ENCODE results near the gene TEKT3. TPM values are rescaled to one million over a fixed set of nuclear protein-coding genes. Genes with fewer than 3 reads are reported as not detected.

TEKT3 gene
- polyA plus RNA-seq, 3 donors: not detected

- Histone ChIP-seq H2AFZ (ENCODE audit: insufficient read depth, low read depth, low read length, poor library complexity, severe bottlenecking) (no peak overlapping the region), H3K36me3 (replicated peaks in 1 of 2; ENCODE audit: control insufficient read depth in 1 of 2, insufficient read depth in 2 of 2, low read length in 2 of 2) (no peaks in the 10 kb centered on the region), H3K4me1 (ENCODE audit: control insufficient read depth in 1 of 2, insufficient read depth in 2 of 2, low read length in 2 of 2) (no peaks in the 10 kb centered on the region), H3K79me2 (ENCODE audit: insufficient read depth, low read length) (no peaks in the 10 kb centered on the region), H3K4me3 (replicated peaks in 1 of 3; ENCODE audit: low read depth in 2 of 3, low read length in 3 of 3) (no peak overlapping the region), H3K27me3 (ENCODE audit: control insufficient read depth in 2 of 2, insufficient read depth in 2 of 2, low read length in 2 of 2) (peaks cover 4% of the 10 kb centered on the region in 2 donors), H4K20me1 (ENCODE audit: insufficient read depth, low read length) (no peaks in the 10 kb centered on the region), H3K27ac (ENCODE audit: low read depth in 1 of 2, low read length in 2 of 2) (no peak overlapping the region), H3K9me3 (replicated peaks in 1 of 2; ENCODE audit: control insufficient read depth in 1 of 2, insufficient read depth in 1 of 2, low read length in 2 of 2) (no peaks in the 10 kb centered on the region), H3K4me2 (replicated peaks; ENCODE audit: extremely low read depth, low read length, poor library complexity, severe bottlenecking) (no peak overlapping the region), H3K9ac (ENCODE audit: insufficient read depth, low read length, poor library complexity, severe bottlenecking) (no peak overlapping the region)
- H3K4me1 Mint-ChIP-seq: no peaks in the 10 kb centered on the region
- H3K27ac Mint-ChIP-seq: no peak overlapping the region
- H3K9me3 Mint-ChIP-seq: peaks cover 0 to 9% (median 7%) of the 10 kb centered on the region in 7 donors
- WGBS (ENCODE audit: insufficient coverage): 98% methylated on average over 6 of the region's 9 CpGs
- intact Hi-C loops (cut with micrococcal nuclease): no loop called here
- H3K4me3 Mint-ChIP-seq: no peak overlapping the region
- H3K36me3 Mint-ChIP-seq: no peaks in the 10 kb centered on the region
- TF ChIP-seq, protein P1, sequence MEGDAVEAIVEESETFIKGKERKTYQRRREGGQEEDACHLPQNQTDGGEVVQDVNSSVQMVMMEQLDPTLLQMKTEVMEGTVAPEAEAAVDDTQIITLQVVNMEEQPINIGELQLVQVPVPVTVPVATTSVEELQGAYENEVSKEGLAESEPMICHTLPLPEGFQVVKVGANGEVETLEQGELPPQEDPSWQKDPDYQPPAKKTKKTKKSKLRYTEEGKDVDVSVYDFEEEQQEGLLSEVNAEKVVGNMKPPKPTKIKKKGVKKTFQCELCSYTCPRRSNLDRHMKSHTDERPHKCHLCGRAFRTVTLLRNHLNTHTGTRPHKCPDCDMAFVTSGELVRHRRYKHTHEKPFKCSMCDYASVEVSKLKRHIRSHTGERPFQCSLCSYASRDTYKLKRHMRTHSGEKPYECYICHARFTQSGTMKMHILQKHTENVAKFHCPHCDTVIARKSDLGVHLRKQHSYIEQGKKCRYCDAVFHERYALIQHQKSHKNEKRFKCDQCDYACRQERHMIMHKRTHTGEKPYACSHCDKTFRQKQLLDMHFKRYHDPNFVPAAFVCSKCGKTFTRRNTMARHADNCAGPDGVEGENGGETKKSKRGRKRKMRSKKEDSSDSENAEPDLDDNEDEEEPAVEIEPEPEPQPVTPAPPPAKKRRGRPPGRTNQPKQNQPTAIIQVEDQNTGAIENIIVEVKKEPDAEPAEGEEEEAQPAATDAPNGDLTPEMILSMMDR (IDR thresholded peaks at IDR 0.05): no peak
- H3K27me3 Mint-ChIP-seq (ENCODE audit: low read depth in 3 of 3): peaks cover 9 to 28% (median 13%) of the 10 kb centered on the region in 3 donors
- no peak for DNase-seq
Measured at GRCh38 chr17:15270628-15271381, 70.6 kb downstream of the TEKT3 start.

DNA sequence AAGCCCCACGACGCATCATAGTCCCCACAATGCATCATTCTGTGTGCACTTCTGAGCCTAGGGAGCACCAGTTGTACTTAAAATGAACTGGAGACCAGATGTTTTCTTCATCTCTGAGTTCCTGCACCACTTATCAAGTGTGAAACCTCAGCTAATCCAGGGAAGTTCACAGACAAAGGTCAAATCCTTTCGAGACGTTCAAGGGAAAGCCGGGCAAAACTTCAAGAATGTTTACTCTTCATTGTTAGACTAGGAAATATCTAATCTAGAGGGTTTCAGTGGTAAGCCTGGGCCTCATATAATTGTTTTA is 71.7 kb downstream of the TEKT3 start:
- H3K9ac ChIP-seq (ENCODE audit: insufficient read depth, low read length, poor library complexity, severe bottlenecking): no peak overlapping the region
- no peak overlapping the region for H2AFZ ChIP-seq (ENCODE audit: insufficient read depth, low read depth, low read length, poor library complexity, severe bottlenecking)
- Mint-ChIP-seq H3K9me3 (peaks cover 0 to 6% (median 3%) of the 10 kb centered on the region in 7 donors), H3K36me3 (no peaks in the 10 kb centered on the region), H3K27me3 (ENCODE audit: low read depth in 3 of 3) (peaks cover 11 to 38% (median 18%) of the 10 kb centered on the region in 3 donors), H3K4me3 (no peak overlapping the region), H3K4me1 (no peaks in the 10 kb centered on the region), H3K27ac (no peak overlapping the region)
- H4K20me1 ChIP-seq (ENCODE audit: insufficient read depth, low read length): no peaks in the 10 kb centered on the region
- DNase-seq: no peak
- intact Hi-C loops (cut with micrococcal nuclease): no loop called here
- H3K27ac ChIP-seq (ENCODE audit: low read depth in 1 of 2, low read length in 2 of 2): no peak overlapping the region
- H3K4me2 ChIP-seq (replicated peaks; ENCODE audit: extremely low read depth, low read length, poor library complexity, severe bottlenecking): no peak overlapping the region
- peaks cover 13 to 14% of the 10 kb centered on the region in 2 donors for H3K27me3 ChIP-seq (ENCODE audit: control insufficient read depth in 2 of 2, insufficient read depth in 2 of 2, low read length in 2 of 2)
- no peaks in the 10 kb centered on the region for H3K36me3 ChIP-seq (replicated peaks in 1 of 2; ENCODE audit: control insufficient read depth in 1 of 2, insufficient read depth in 2 of 2, low read length in 2 of 2)
- TF ChIP-seq, protein P1 (IDR thresholded peaks at IDR 0.05): no peak
- H3K9me3 ChIP-seq (replicated peaks in 1 of 2; ENCODE audit: control insufficient read depth in 1 of 2, insufficient read depth in 1 of 2, low read length in 2 of 2): no peaks in the 10 kb centered on the region
- no peaks in the 10 kb centered on the region for H3K4me1 ChIP-seq (ENCODE audit: control insufficient read depth in 1 of 2, insufficient read depth in 2 of 2, low read length in 2 of 2)
- 88% methylated on average over 2 of the region's 5 CpGs for WGBS (ENCODE audit: insufficient coverage)
- no peaks in the 10 kb centered on the region for H3K79me2 ChIP-seq (ENCODE audit: insufficient read depth, low read length)
- H3K4me3 ChIP-seq (replicated peaks in 1 of 3; ENCODE audit: low read depth in 2 of 3, low read length in 3 of 3): no peak overlapping the region

All from CD14-positive monocyte (primary cell).